HG03460 (cell line): ENCODE measurements around the gene EGFL7.

Source experiments
- ATAC-seq: cut with Tn5 transposase; IDR thresholded peaks from one replicate; pipeline ENCODE4 v1.9.1; 2021; ENCODE audit not compliant: unreplicated experiment

Gene EGFL7

DNA sequence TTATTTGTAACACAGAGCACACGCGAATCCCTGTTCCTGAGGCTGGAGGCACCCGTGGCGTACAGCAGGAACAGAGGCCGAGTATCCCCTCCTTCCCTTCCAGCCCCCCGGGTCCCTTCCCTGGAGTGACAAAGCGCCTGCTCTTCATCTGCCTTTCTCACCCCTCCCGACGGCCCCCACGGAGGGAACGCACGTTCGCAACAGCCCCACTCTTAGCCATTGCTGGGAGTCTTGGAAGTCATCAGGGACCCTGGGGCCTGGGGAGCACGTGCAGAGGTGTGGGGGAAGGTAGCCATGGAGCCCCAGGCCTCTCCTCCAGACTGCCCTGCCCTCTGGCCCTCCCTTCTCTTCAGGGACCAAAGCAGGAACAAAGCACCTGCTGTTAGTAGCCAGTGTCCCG lies 22.1 kb downstream of the EGFL7 start:
- ATAC-seq, result no peak

DNA sequence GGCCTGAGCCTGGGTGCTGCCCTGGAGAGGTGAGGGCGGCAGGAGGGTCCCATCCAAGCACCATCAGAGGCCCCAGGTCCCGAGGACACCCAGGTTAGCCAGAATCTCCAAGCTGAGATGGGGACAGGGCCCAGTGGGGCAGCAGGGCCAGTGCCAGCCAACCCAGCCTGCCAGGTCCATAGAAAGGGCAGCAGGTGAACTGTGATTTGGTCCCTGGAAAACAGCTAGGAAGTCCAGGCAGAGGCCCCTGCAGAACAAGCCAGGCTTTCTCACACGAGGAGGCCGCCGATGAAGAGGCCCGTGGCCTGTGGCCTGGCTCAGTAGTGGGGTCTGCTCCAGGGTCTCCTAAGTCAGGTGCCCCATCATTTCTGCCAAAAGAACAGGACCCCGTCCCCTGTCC lies 22.5 kb downstream of the EGFL7 start:
- no peak for ATAC-seq

DNA sequence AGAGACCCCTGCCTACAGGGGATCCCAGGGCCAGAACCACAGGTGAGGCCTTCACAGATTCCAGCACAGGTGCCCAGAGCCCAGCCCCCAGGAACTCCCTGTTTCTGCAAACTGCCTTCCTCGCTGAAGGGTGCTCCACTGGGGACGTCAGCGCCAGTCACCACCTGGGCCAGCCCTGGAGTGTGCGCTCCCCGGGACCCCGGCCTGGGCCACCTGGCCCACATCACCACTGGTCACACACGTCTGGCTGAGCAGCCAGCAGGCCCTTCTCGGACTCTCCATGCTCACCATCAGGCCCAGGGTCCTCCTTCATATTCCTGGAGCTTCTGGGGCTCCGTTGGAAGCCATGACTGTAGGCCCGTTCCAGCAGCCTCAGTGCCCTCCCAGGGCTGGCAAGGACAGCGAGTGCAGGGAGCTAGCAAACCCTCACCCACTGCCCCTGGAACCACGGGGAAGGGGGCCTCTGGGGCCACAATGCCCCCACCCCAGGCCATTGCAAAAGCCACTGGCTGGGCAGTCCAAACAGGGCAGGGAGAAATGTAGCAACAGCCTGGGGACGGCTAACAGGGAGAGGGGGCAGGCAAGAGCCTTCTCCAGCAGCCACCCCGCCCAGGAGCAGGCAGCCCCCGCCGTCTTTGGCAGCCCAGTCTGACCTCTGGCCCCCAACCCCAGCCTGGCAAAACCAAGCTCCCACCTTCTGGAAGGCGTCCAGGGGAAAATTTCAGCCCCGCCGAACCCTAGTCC lies 23.2 kb downstream of the EGFL7 start:
- ATAC-seq, result no peak

DNA sequence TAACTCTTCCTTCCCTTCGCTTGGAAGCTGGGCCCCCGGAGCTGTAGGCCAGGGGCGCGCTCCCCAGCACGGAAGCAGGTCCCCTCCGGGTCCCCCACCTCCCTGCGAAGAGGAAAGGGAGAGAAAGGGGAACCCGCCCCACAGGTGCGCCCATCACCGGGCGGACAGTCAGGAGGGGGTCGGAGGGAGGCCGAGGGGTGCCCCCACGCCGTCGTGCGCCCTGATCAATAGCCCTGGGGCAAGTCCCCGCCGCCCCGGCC lies 23.7 kb downstream of the EGFL7 start:
- no peak for ATAC-seq

DNA sequence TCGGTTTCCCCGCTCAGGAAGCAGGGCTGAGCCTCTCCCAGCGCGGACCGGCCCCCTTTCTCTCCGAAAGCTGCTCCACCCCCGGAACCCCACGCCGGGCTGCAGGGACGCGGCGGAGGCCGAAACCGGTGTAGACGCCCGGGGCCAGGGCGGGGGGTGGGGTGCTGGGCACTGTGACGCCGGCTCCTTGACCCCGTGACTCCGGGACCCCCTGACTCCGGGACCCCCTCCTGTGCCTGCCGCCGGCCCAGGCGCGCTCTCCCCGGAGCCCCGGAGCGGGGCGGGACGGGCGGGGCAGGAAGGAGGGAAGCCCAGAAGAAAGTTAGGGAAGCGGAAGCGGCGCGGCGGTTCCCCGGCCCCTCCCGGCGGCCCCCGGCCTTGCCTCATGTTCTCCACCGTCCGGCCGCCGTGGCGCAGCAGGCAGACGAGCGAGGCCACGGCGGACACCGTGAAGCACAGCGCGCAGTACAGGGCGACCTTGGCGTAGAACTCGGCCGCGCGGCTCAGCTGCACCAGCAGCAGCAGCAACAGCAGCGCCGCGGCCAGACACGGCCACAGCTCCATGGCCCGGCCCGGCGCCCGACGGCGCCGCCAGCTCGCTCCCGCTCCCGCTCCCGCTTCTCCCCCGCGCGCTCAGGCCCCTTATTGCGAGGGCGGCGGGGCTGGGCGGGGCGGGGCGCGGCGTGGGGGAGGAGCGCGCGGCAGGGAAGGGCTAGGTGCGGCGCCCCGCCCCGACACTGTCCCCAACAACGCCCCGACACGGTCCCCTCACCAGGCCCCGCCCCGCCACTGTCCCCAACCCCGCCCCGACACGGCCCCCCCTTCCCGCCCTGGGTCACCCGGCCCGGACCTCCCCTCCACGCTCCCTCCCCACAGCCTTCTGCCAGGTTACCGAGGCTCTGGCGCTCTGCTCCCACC lies 24.3 kb downstream of the EGFL7 start, which contains the start of gene AGPAT2:
Gene AGPAT2, minus strand, starts transcription at position 664 of the 918 bp plus-strand sequence. Its CDS starts 100 bp downstream, at position 564.
- ATAC-seq, result peak; percentile 60

DNA sequence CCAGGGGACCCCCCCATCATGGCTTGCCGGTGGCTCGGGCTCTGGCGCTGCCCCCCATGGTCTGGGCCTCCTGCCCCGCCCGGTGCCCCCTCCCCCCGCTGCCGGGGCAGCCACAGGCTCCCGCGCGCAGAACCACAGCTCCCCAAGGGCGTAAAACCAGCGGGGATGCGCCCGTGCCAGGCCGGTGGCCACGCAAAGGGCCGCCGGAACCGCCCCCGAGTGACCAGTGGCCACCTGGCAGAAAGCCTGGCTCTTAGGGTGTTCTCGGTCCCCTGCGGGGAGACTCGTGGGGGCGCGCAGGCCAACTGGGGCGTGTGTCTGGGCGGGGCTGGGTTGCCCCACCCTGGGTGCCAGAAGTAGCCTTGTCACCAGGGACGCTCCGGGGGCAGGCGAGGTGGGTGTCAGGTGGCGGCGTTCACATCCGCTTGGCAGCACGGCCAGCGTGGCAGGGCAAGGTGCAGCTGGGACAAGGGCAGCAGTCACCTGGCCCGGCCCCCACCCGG lies 25.1 kb downstream of the EGFL7 start:
- no peak for ATAC-seq

DNA sequence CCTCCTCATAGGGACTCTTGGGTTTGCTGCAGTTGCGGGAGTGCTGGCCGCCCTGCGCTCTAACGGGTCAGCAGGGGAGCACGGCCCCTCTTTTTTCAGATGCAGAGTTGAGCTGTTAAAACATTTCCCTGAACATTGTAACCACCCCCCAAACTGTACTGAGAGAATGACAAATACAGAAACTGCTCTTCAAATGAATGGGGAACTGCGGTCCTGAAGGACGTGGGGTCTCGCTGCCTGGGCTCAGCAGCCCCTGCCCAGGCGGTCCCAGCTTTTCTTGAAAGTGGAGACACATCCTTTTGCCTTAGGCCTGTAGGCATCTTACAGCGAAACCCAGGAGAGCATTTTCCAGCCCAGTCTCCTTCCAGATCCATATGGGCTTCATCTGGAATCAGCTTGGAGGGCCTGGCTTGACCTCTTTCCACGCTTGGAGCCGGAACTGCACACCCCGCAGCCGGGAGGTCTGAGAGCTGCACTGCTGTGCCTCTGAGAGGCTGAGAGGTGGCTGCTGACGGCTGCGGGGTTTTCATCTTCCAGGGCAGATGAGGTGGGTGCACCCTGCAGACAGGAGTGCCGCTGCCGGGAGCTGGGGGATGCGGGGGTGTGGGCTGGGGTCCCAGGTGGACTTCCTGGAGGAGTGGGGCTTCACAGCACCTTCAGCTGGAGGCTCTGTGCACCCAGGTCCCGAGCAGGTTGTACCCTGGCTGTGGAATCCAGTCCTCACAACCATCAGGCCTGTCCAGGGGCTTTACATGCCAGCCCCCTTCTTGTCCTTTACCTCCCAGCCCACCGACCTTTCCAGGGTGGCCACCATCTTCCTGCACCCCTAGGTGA lies 25.8 kb downstream of the EGFL7 start:
- no peak for ATAC-seq

DNA sequence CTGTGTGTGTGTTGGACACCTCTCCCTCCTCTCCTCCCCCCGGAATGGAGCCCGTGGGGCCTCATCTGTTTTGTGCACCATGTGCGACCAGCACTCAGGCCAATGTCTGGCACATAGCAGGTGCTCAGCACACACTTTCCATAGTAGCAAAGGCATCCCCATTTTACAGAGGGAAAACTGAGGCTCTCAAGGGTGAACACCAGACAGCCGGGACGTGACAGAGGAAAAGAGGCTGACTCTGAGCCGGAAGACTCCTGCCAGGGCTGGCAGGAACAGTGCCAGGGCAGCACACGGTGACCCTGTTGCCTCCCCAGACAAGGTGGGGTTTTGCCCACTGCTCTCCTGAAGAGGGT lies 26.4 kb downstream of the EGFL7 start:
- no peak for ATAC-seq

DNA sequence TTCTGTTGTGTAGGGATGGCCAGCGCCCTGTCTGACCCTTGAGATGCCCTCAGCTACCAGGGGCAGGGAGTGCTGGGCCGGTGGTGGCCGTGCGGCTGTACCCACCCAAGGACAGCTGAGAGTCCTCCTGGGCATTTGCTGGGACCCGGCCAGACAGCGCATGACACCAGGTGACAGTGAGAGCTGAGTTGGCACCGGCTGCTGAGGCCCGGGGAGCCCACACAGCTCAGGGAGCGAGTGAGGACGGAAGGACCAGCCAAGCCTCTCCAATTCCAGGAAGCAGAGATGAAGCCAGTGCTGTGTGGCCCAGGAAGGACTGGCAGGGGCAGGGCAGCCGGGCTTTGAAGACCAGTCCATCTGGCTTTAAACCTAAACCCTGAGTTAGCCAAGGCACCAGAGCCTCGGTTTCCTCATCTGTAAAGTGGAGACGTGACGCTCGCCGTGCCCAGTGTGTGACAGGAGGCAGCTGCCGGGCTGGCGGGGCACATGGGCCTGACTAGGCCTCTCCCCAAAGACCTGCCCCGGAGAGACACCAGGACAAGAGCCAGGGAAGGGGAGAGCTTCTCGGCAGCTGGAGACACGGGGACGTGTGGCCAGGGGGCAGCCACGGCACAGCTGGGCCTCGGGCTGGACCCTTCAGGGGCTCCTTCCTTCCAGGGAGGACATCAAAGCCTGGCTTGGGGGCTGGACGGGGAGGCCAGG lies 27.5 kb downstream of the EGFL7 start:
- ATAC-seq, result no peak

DNA sequence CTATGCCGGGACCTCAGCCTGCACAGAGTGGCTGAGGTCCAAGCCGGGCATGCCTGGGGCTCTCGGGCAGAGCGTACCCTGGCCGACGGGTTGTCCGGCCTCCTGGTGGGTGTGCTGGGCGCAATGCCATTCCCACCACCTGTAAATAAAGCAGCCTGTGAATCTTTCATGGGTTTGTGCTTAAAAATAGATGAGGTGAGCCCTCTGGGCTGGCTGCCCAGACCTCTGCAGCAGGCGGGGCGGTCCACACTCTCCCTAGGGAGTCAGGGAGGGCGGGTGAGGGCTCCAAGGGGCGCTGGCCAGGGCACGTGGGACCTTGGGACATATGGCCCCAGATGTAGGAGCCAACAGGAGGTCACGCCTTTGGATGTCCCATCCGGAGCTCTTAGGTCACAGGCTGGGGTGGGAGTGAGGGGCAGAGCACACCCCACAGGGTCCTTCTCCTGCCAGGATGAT lies 28.1 kb downstream of the EGFL7 start:
- ATAC-seq, result no peak

DNA sequence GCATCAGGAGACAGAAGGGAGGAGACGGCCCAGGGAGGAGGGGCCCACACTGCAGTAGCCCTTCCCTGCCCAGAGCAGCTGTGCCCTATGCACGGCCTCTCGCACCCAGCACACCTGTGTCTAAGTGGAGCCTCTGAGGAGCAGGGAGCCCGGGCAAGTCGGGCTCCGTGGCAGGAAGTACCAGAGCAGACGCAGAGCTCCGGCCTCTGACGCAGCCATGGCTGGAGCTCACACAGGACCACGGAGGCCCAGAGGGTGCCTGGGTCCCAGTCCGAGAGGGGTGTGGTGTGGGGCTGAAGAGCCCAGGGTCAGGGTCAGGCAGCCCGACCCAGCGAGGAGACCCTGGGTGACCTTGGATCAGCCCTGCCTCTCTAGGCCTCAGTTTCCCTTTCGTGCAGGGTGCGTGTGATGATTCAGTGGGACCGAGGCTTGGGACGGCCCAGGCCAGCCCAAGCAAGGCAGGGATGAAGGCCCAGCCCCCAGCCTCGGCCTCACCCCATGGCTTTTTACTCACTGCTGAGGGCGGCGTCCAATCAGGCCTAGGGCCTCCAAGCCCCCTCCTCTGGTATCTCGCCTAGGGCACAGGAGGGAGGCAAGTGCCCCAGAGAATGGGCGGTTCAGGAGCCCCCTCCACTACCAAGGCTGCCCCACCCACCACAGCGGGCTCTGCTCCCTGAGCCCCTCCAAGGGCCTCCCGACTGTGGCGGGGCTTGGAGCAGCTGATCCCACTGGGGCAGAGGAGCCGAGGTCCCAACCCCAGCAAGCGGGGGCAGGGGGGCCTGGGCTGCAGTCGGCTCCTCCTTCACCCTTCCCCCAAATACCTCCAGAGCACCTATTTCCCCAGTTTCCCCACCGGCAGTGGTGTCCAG lies 28.8 kb downstream of the EGFL7 start:
- no peak for ATAC-seq

DNA sequence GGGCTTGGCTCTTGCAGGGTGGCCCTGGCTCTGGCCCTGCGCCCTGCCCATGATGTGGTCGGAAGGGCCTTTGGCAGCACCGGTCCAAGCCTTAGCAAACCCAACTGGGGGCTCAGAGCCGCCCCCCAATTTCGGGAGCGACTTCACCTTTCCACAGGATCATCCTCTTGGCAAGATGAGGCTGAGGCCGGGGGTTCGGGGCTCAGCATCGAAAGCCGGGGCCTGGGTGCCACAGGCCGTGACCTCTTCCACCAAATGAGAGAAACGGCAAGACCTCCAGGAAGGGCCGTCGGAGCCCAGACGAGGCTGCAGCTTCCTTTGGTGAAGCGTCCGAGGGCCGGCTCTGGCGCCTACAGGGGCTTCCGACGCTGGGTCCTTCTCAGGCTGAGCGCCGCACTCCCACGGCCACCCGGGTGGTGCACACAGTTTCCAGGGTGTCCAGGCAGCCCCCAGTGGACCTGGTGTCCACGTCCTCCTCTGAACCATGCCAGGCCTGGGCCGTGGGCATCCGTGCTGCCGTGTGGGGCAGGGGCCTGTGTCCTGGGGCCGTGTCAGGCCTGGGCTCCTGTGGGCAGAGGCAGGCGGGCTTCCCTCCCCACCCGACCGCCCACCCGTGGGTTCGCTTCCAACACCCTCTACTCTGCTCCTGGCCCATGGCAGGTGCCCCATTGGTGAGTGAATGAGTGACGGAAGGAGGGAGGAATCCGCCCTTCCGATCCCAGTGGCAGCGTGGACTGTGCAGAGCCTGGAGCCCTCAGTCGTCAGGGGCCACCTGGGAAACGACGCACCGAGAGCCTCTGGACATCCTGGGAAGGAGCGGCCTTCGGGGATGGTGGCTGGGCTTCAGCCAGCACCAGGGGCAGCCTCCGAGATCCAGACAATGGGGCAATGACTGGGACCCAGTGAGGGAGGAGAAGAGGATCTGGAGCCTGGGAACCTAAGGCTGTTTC lies 29.7 kb downstream of the EGFL7 start:
- ATAC-seq, result no peak

DNA sequence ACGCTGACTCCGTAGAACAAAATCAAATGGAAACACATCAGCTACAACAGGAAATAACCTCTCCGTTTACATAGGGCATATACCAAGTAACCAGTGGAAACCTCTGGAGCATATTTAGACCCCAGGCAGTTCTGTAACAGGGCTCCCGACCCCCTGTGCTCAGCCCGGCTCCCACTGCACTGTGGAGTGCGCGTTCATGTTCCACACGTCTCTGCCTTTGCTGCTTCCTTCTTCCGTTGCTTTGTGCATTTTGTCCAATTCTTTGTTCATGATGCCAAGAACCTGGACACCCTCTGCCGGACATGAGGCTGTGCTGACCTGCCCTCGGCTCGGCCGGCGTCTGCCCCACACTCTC lies 30.4 kb downstream of the EGFL7 start:
- ATAC-seq, result no peak

DNA sequence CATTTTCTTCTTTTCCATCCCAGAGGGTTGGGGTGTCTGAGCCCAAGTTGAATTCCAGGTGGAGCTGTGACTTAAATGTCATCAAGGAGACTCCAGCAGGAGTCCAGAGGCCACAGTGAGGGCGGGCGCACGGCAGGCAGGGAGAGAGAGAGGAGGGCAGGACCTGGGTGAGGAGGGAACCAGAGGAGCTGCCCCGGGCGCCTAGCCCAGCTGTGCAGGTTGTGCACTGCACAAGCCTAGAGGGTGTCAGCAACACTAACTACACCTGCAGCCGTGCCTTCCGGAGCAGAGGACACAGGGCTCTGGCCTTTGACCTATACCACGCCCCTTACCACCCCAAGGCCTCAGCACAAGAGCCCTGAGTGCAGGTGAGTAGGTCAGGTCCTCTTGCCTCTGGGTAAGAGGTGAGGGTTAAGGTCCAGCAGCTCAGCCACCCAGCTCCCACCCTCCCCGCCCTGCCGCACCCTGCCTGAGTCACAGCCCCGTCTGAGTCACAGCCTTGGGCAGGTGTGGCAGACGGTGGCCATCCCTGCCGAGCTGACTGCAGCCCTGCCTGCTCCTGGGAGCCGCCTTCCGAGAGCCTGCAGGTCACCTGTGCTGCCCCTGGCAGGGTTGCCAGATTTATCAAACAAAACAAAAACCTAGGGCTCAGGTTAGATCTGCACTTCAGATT lies 30.9 kb downstream of the EGFL7 start:
- ATAC-seq, result no peak

DNA sequence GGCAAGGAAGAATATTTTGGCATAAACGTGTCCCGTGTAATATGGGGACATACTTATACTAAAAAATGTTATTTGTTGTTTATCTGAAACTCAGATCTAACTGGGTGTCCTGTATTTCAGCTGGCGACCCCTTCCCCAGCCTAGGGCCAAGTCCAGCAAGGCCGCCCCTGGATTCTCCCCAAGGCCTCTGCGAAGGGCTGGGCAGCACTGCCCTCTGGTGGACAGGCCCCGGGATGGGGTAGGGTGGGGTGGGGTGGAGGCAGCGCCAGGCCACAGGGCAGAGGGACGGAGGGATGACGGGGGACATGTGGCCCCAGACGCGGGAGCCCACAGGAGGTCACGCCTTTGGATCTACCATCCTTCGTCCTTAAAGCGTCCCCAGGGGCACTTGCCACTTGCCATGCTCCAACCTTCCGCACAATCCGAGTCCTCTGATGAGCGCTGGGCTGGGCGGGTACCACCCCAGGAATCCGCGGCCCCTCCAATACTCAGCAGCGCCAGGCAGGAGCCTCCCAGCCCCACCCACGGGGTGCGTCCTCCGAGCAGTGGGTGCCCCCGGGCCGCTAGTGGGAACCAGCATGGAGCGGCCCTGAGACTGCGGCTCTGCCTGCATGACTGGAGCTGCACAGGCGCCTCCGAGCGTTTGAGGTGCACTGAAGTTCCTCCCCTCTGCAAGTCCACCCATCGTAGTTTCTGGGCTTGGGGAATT lies 31.6 kb downstream of the EGFL7 start:
- no peak for ATAC-seq

DNA sequence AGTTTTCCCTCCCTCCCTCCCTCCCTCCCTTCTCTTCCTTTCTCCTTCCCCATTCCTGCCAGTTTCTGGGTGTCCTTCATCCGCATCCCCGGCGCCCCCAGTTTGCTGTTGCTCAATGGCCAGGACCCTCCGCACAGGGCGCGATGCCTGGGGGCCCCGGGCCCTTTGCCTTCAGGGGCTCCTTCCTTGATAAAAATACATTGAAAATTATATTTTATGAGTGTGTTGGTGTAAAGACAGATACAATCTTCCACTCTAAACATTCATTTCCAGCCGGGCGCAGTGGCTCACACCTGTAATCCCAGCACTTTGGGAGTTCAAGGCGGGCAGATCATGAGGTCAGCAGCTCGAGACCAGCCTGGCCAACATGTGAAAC lies 32.1 kb downstream of the EGFL7 start:
- no peak for ATAC-seq

DNA sequence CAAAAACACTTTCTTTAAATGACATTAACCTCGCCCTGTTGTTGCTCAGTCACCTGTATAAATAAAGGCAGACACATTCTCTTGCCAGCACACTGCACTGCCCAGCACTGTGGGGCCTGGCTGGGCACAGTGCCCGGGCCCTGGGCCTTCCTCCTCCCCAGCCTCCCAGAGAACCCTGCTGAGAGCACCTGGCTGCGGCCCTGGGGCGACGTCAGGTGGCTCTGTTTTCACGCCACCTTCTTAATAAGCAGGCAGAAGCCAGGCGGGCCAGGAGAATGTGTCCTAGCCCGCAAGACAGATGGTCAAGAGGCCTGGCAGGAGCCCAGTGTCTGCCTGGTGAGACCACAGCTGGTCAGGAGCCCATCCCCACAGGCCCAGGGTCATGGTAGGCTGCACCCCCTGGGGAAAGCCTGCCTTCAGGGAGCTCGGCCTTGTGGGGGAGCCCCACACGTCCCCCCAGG lies 32.7 kb downstream of the EGFL7 start:
- ATAC-seq, result no peak

DNA sequence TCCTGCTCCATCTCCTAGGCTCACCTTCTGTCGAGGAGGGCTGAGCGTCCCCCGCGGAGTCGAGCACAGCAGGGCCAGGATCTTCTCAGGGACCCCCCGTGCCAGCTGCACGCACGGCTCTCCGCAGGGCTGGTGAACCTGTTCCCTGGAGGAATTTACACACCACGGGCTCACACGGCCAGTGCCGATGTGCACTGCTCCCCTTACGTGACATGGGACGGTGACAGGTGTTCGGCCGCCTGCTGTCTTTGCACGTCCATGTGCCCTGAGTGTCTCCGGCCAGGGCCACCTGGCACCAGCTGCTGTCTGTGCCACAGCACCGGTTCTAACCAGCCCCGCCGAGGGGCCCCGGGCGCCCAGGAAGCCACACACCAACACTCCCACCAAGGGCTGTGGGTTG lies 33.2 kb downstream of the EGFL7 start:
- no peak for ATAC-seq
